ENCODE data around the gene MSH2.

DNA sequence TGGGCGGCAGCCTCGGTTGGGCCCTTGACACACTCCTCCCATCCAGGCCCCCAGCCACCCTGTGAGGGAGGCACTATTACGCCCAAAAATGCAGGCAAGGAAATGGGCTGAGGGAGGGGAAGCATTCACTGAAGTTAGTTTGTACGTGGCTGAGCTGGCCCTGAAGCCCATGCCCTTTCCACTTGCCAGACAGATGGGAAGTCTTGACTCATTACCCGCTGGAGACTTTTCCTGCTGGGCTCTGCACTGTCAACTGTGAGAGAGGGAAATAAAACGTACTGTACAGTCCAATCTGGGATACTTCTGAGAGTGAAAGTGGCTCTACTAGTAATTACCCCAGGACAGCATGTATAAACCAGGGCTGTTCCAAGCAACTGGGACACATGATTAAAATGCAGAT, 125.9 kb downstream of the MSH2 start:
- TF ChIP-seq OSR1 (CRISPR knock-in tag; IDR thresholded peaks at IDR 0.05) (no peak), CSDC2 (CRISPR knock-in tag; IDR thresholded peaks at IDR 0.05) (no peak), TOX (CRISPR knock-in tag; IDR thresholded peaks at IDR 0.05; ENCODE audit: borderline replicate concordance) (no peak), PPARA (CRISPR knock-in tag; IDR thresholded peaks at IDR 0.05; ENCODE audit: borderline replicate concordance) (no peak), TCF4 (CRISPR knock-in tag; IDR thresholded peaks at IDR 0.05; ENCODE audit: borderline replicate concordance) (no peak), ARNTL (CRISPR knock-in tag; IDR thresholded peaks at IDR 0.05; ENCODE audit: borderline replicate concordance, low read depth) (no peak), ZNF8 (CRISPR knock-in tag; IDR thresholded peaks at IDR 0.05) (no peak), RARB (CRISPR knock-in tag; IDR thresholded peaks at IDR 0.05) (no peak)
- TF ChIP-seq, protein P1, sequence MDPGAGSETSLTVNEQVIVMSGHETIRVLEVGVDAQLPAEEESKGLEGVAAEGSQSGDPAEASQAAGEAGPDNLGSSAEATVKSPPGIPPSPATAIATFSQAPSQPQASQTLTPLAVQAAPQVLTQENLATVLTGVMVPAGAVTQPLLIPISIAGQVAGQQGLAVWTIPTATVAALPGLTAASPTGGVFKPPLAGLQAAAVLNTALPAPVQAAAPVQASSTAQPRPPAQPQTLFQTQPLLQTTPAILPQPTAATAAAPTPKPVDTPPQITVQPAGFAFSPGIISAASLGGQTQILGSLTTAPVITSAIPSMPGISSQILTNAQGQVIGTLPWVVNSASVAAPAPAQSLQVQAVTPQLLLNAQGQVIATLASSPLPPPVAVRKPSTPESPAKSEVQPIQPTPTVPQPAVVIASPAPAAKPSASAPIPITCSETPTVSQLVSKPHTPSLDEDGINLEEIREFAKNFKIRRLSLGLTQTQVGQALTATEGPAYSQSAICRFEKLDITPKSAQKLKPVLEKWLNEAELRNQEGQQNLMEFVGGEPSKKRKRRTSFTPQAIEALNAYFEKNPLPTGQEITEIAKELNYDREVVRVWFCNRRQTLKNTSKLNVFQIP (CRISPR knock-in tag; IDR thresholded peaks at IDR 0.05; ENCODE audit: borderline replicate concordance, low read depth) = no peak
- TF ChIP-seq, protein P2, sequence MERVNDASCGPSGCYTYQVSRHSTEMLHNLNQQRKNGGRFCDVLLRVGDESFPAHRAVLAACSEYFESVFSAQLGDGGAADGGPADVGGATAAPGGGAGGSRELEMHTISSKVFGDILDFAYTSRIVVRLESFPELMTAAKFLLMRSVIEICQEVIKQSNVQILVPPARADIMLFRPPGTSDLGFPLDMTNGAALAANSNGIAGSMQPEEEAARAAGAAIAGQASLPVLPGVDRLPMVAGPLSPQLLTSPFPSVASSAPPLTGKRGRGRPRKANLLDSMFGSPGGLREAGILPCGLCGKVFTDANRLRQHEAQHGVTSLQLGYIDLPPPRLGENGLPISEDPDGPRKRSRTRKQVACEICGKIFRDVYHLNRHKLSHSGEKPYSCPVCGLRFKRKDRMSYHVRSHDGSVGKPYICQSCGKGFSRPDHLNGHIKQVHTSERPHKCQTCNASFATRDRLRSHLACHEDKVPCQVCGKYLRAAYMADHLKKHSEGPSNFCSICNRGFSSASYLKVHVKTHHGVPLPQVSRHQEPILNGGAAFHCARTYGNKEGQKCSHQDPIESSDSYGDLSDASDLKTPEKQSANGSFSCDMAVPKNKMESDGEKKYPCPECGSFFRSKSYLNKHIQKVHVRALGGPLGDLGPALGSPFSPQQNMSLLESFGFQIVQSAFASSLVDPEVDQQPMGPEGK (CRISPR knock-in tag; IDR thresholded peaks at IDR 0.05; ENCODE audit: borderline replicate concordance) = no peak

All from SK-N-SH treated with all-trans-retinoic acid at 6 μM for 48 hours (cell line).